H1 (cell line): ENCODE results near the gene TTC8. TPM values are rescaled to one million over a fixed set of nuclear protein-coding genes. Genes with fewer than 3 reads are reported as not detected.

ENCODE experiments used
- EZH2 ChIP-seq: fragments of 200-600 bp; sonication (generic); IDR thresholded peaks from 2 replicates; pipeline ENCODE4 v1.7.1; 2012; ENCODE audit warnings: low read depth, mild to moderate bottlenecking, moderate library complexity, low read length, inconsistent platforms; ENCODE audit not compliant: severe bottlenecking
- RAD21 ChIP-seq, 2 experiments: IDR thresholded peaks in 1 of 2; conservative IDR thresholded peaks in 1 of 2; 2 replicates each; pipeline ENCODE4 v1.6.1; 2011; ENCODE audit warnings: low read depth in 2 of 2, low read length in 2 of 2, improper control_type of control experiment in 1 of 2, inconsistent platforms in 1 of 2, mild to moderate bottlenecking in 1 of 2, moderate library complexity in 1 of 2
- polyA plus RNA-seq, 7 experiments: library from polyadenylated mRNA; depleted of rRNA in 3 of 7; stranded (reverse) in 5 of 7; unstranded in 2 of 7; fragments of >200 nt in 5 of 7; fragments of 200-250 nt in 2 of 7; gene quantifications; 1 replicate in 5 of 7; 2 replicates in 1 of 7; 4 replicates in 1 of 7; pipeline versions ENCODE4 v1.2.1 to v1.2.3, GENCODE V29; 2011 to 2013; ENCODE audit warnings: missing spikeins in 2 of 7, mixed read lengths in 2 of 7
- total RNA-seq: library from RNA; stranded (reverse); fragmentation: NEBNext Ultra II Directional; extraction: Animal tissue kit (Norgen Biotek cat#: 25700); gene quantifications from 2 replicates; pipeline ENCODE4 v1.2.1, GENCODE V29; 2021

Gene TTC8
- total and polyA plus RNA-seq, 2 of the 8 experiments (the other 6 are each of a cell fraction or from before 2014, with no cell fraction given) = 13.1 to 13.5 TPM

DNA sequence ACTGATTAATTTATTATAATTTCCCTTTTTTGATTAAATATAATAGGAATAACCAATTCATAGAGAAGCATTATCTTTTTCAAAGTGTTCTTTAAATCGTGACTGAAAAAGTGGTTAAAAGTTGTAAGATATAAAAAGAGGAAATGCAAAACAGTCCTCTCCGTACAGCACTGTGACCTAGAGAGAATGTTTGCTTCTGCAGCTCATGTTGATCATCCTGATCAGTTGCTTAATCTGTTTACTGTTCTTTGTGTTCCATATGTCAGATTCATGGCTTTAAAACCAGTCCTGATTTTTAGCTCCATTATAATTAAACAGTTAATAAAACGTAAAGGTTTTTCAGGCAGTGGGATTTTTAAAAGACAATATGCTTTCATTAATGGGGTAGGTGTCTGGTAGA lies 4.7 kb downstream of the TTC8 start (continued):
- TF ChIP-seq RAD21 (IDR thresholded peaks at IDR 0.05 in 1 of 2, conservative IDR thresholded peaks at IDR 0.05 in 1 of 2; ENCODE audit: low read depth in 2 of 2, low read length in 2 of 2) (no peak), EZH2 (no peak)
